UCSD-AML1 (cell line): ENCODE results near the gene ARHGAP21.
"Not testable (repeated sequence)": the region's sequence is repeated elsewhere in the genome, so short reads cannot be mapped to it uniquely, and the experiment has no call there.

Experiments
- DNase-seq: peaks from one replicate; lab custom pipeline; 2025; ENCODE audit not compliant: unreplicated experiment; lab: John Stamatoyannopoulos, UW

Gene ARHGAP21

GRCh38 chr10:24723788-24724380 is at the start of gene ARHGAP21:
Gene ARHGAP21 (minus strand): TSS chr10:24723887. CDS start chr10:24721899, 1,988 bp downstream.
- peak; percentile 73 for DNase-seq

- DNase-seq = no peak
Measured at GRCh38 chr10:24771943-24772694, 48.4 kb upstream of the ARHGAP21 start.

GRCh38 chr10:24764991-24765390 is 41.3 kb upstream of the ARHGAP21 start:
- DNase-seq = not testable (repeated sequence)

GRCh38 chr10:24762966-24763623 is 39.4 kb upstream of the ARHGAP21 start:
- DNase-seq = no peak

GRCh38 chr10:24762161-24762924 is 38.7 kb upstream of the ARHGAP21 start:
- no peak for DNase-seq

GRCh38 chr10:24759672-24760071 is 36.0 kb upstream of the ARHGAP21 start:
- no peak for DNase-seq

GRCh38 chr10:24758254-24758653 is 34.6 kb upstream of the ARHGAP21 start:
- not testable (repeated sequence) for DNase-seq

GRCh38 chr10:24756283-24756682 is 32.6 kb upstream of the ARHGAP21 start:
- DNase-seq = peak; percentile 8

GRCh38 chr10:24751716-24752115 is 28.0 kb upstream of the ARHGAP21 start:
- no peak for DNase-seq

GRCh38 chr10:24750695-24751094 is 27.0 kb upstream of the ARHGAP21 start:
- DNase-seq = no peak

- DNase-seq = no peak
Measured at GRCh38 chr10:24748214-24748613, 24.5 kb upstream of the ARHGAP21 start.

GRCh38 chr10:24744946-24745345 is 21.3 kb upstream of the ARHGAP21 start:
- no peak for DNase-seq

GRCh38 chr10:24740714-24741113 is 17.0 kb upstream of the ARHGAP21 start:
- no peak for DNase-seq

GRCh38 chr10:24737001-24737400 is 13.3 kb upstream of the ARHGAP21 start:
- DNase-seq = no peak

- DNase-seq = no peak
Measured at GRCh38 chr10:24731942-24732341, 8.3 kb upstream of the ARHGAP21 start.

GRCh38 chr10:24730811-24731210 is 7.1 kb upstream of the ARHGAP21 start:
- no peak for DNase-seq

- DNase-seq = peak; percentile 12
Measured at GRCh38 chr10:24727786-24728185, 4.1 kb upstream of the ARHGAP21 start.

- no peak for DNase-seq
Measured at GRCh38 chr10:24726626-24727025, 2.9 kb upstream of the ARHGAP21 start.

- DNase-seq = not testable (repeated sequence)
Measured at GRCh38 chr10:24726029-24726428, 2.3 kb upstream of the ARHGAP21 start.

- peak; percentile 96 for DNase-seq
Measured at GRCh38 chr10:24724381-24725228, 918 bp upstream of the ARHGAP21 start.
